GM19099 (cell line): Measurements from ENCODE around the gene HLA-DQB2.

Source experiments
- POLR2A ChIP-seq: IDR thresholded peaks from 3 replicates; pipeline ENCODE4 v1.6.1; 2011; ENCODE audit warnings: low read depth; ENCODE audit not compliant: insufficient read length; ENCODE audit errors: extremely low read depth

The HLA-DQB2 gene

GRCh38 chr6:32763421-32763820, at the start of gene HLA-DQB2:
TSS of gene HLA-DQB2 (minus strand) at chr6:32763532. CDS start at chr6:32763470, 62 bp downstream.
- no peak for TF ChIP-seq POLR2A

GRCh38 chr6:32809171-32809570, 45.8 kb upstream of the HLA-DQB2 start:
- TF ChIP-seq POLR2A, result no peak

- no peak for TF ChIP-seq POLR2A
These were observed 43.8 kb upstream of the HLA-DQB2 start for GRCh38 chr6:32807020-32807580.

- TF ChIP-seq POLR2A, result no peak
These were observed 40.1 kb upstream of the HLA-DQB2 start for GRCh38 chr6:32803416-32803815.

GRCh38 chr6:32799740-32800139, 36.4 kb upstream of the HLA-DQB2 start:
- TF ChIP-seq POLR2A, result no peak

- TF ChIP-seq POLR2A, result no peak
These were observed 35.8 kb upstream of the HLA-DQB2 start for GRCh38 chr6:32799168-32799567.

GRCh38 chr6:32796848-32797776, 33.8 kb upstream of the HLA-DQB2 start:
- no peak for TF ChIP-seq POLR2A

GRCh38 chr6:32794510-32794909, 31.2 kb upstream of the HLA-DQB2 start:
- no peak for TF ChIP-seq POLR2A

- no peak for TF ChIP-seq POLR2A
These were observed 29.6 kb upstream of the HLA-DQB2 start for GRCh38 chr6:32792901-32793435.

- TF ChIP-seq POLR2A, result no peak
These were observed 27.0 kb upstream of the HLA-DQB2 start for GRCh38 chr6:32790306-32790705.

- no peak for TF ChIP-seq POLR2A
These were observed 22.6 kb upstream of the HLA-DQB2 start for GRCh38 chr6:32785781-32786533.

GRCh38 chr6:32779036-32779435, 15.7 kb upstream of the HLA-DQB2 start:
- no peak for TF ChIP-seq POLR2A

- TF ChIP-seq POLR2A, result no peak
These were observed 11.7 kb upstream of the HLA-DQB2 start for GRCh38 chr6:32775071-32775470.

GRCh38 chr6:32774426-32774825, 11.1 kb upstream of the HLA-DQB2 start:
- no peak for TF ChIP-seq POLR2A

GRCh38 chr6:32772656-32773055, 9.3 kb upstream of the HLA-DQB2 start:
- TF ChIP-seq POLR2A, result no peak

- TF ChIP-seq POLR2A, result no peak
These were observed 716 bp upstream of the HLA-DQB2 start for GRCh38 chr6:32764048-32764447.

GRCh38 chr6:32761548-32761947, 1.8 kb downstream of the HLA-DQB2 start:
- no peak for TF ChIP-seq POLR2A
